SIG-M5 treated with dmso at 0.1 percent for 504 hours (cell line): ENCODE results near the gene C6orf52.
"Not testable (repeated sequence)": the region's sequence is repeated elsewhere in the genome, so short reads cannot be mapped to it uniquely, and the experiment has no call there.

Source experiments
- DNase-seq: peaks from one replicate; lab custom pipeline; 2025; ENCODE audit not compliant: unreplicated experiment; lab: John Stamatoyannopoulos, UW

C6orf52 gene

DNA sequence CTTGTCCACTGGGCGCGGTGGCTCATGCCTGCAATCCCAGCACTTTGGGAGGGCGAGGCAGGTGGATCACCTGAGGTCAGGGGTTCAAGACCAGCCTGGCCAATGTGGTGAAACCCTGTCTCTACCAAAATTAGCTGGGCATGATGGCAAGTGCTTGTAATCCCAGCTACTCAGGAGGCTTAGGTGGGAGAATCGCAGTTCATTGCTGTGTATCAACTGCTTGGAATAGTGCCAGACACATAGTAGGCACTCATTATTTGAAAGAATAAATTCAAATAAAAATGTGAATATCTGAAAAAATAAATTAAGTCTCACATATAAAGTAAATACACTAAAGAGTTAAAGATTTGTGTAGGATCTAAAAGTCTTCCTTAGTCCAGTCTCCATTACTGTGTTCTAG, 2.2 kb upstream of the C6orf52 start:
- DNase-seq, result no peak

GRCh38 chr6:10695086-10695657, 756 bp upstream of the C6orf52 start:
- DNase-seq, result no peak

DNA sequence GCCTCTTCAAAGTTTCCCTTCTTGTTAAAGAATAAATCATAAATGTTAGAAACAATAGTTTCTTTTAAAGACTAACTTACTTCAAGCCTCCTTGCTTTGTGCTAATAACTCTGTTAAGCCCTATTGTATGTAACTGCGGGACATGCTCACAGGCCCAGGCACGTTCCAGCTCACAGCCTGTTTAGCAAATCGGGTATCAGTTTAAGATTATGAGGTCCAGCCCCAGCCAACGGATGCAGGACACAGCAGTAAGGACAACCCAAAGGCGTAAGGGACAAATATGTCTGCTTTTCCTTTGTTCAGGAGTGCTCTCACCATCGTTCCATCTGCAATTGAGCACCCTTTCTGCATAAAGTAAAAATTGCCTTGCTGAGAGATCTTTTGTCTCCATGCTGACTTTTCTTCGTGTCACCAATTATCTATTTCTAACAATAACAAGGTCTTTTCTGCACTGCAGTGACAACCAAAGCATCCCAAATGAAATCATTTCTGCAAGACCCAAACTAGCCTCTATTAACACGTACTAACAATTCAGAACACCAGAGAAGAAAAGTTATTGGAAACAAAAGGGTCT, 1.4 kb downstream of the C6orf52 start:
- no peak for DNase-seq

GRCh38 chr6:10690651-10691445, 3.6 kb downstream of the C6orf52 start:
- no peak for DNase-seq

GRCh38 chr6:10687582-10687981, 6.8 kb downstream of the C6orf52 start:
- DNase-seq, result no peak

DNA sequence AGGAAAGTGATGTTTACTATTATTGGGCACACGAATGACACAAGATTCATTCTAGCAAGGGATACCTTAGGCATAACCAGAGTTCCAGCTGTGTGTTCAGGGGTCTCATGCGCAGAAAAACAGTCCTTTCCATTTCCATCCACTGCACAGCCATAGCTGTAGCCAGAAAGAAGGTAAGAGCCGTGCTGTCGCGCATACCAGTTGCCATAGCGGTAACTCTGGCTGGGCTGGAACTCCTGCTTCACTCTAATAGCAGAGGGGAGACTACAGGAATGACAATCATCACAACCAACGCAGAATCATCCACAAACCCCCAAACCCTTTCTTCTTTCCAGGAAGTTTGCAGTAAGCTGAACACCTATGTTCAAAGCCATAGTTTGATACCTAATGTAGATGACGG, 7.5 kb downstream of the C6orf52 start:
- no peak for DNase-seq

GRCh38 chr6:10685092-10685915, 9.1 kb downstream of the C6orf52 start:
- no peak for DNase-seq

DNA sequence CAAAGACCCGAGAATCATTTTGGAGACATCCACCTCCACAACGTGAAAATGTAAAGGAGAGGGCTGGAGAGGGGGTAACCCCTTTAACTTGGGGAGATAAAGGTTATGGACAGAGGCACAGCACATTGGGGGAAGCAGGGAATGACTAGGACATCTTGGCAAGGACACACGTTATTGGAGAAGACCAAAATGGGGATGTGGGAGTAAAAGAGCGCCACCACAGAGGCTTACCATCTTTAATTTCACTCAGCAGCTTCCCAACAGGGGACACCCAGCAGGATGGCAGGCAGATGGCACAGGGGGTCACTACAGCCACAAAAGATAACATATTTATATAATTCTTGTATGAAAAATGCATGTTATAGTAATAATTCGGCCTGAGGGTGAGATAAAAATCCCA, 9.8 kb downstream of the C6orf52 start:
- DNase-seq, result no peak

GRCh38 chr6:10682355-10682988, 11.9 kb downstream of the C6orf52 start:
- no peak for DNase-seq

DNA sequence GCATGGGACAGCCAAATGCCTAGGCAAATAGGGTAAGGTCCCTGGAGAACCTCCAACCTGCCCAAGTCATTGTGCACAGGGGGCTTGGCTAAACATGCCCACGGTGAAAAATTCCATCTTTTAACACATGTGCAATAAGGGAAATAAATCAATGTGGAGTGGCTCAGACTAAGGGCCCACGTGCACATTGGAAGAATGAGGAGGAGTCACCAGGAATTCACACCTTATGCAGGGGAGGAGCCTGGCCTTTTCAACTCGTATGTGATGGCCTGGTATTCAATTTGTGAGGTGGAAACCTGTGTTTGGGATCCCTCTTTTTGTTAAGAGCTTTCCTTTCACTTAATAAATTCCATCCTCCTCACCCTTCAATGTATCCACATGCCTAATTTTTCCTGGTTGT, 12.6 kb downstream of the C6orf52 start:
- DNase-seq, result no peak

- DNase-seq, result no peak
Observed at GRCh38 chr6:10678456-10678855, 16.0 kb downstream of the C6orf52 start.

DNA sequence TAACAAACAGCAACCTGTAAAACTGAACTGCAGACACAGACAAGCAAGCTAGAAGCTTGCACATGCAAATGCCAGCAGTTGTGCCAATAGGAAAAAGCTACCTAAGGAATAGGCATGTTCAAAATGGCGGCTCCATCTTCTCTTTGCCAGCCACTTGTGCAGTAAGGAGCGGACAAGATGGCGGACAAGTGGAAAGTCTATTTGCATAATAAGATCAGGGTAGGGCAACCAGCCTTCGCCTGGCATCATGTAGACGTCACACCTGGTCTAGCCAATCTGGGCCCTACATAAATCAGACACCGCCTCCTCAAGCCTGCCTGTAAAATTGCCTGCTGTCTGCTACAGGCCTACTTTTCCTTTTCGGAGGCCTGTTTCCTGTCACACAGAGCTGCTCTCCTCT, 18.0 kb downstream of the C6orf52 start:
- no peak for DNase-seq

- DNase-seq, result no peak
Observed at GRCh38 chr6:10668126-10668917, 26.1 kb downstream of the C6orf52 start.

DNA sequence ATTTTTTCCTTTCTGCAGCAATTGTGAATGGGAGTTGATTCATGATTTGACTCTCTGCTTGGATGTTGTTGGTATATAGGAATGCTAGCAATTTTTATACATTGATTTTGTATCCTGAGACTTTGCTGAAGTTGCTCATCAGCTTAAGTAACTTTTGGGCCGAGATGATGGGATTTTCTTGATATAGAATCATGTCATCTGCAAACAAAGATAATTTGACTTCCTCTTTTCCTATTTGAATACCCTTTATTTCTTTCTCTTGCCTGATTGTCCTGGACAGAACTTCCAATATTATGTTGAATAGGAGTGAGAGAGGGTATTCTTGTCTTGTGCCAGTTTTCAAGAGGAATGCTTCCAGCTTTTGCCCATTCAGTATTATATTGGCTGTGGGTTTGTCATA, 28.8 kb downstream of the C6orf52 start:
- not testable (repeated sequence) for DNase-seq

DNA sequence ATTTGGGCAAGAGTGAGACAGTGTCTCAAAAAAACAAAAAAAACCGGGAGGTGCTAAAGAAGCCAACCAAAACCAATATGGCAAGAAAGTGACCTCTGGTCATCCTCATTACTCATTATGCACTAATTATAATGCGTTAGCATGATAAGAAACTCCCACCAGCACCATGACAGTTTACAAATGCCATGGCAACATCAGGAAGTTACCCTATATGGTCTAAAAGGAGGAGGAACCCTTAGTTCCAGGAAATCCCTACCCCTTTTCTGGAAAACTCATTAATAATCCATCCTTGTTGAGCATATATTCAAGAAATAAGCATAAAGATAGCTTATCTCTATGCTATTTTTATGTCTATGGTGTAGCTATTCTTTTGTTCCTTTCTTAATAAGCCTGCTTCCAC, 31.7 kb downstream of the C6orf52 start:
- DNase-seq, result no peak

- DNase-seq, result no peak
Observed at GRCh38 chr6:10662207-10662606, 32.2 kb downstream of the C6orf52 start.

DNA sequence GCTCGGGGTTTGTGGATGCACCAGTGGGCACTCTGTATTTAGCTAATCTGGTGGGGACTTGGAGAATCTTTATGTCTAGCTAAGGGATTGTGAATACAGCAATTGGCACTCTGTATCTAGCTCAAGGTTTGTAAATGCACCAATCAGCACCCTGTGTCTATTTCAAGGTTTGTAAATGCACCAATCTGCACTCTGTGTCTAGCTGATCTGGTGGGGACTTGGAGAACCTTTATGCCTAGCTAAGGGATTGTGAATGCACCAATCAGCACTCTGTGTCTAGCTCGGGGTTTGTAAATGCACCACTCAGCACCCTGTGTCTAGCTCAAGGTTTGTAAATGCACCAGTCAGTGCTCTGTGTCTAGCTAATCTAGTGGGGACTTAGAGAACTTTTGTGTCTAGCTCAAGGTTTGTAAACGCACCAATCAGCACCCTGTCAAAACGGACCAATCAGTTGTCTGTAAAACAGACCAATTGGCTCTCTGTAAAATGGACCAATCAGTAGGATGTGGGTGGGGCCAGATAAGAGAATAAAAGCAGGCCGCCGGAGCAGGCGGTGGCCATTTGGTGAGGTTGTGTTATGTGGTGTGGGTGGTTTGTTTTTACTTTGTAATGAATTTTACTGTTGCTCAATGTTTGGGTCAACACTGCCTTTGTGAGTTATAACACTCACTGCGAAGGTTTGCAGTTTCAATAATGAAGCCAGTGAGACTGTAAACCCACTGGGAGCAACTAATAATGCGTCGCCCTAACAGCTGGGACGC, 33.8 kb downstream of the C6orf52 start:
- DNase-seq, result not testable (repeated sequence)

GRCh38 chr6:10659699-10660348, 34.6 kb downstream of the C6orf52 start:
- DNase-seq, result no peak
